Measurements from ENCODE around the gene PLPPR3.

DNA sequence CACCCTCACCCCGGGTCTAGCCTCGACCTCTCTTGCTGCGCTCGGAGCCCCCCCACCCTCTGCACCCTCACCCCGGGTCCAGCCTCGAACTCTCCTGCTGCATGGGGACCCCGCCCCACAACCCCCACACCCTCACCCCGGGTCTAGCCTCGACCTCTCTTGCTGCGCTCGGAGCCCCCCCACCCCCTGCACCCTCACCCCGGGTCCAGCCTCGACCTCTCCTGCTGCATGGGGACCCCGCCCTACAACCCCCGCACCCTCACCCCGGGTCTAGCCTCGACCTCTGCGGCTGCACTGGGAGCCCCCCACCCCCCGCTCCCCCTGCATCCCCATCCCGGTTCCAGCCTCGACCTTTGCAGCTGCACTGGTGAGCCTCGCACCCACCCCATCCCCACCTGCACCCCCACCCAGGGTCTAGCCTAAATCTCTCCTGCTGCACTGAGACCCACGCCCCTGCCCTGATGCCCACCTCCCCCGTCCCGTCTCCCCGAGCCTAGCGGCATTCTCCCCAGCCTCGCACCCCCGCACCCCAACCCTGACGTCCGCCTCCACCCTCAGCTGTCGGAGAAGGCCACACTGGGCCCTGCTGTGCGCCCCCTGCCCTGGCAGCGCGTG lies 39.5 kb upstream of the PLPPR3 start:
- TF ChIP-seq CTCF (IDR thresholded peaks at IDR 0.05; ENCODE audit: low read depth, low read length) (no peak), POLR2A (IDR thresholded peaks at IDR 0.05; ENCODE audit: extremely low read depth, insufficient read length) (no peak)
